ENCODE measurements around the gene KRTAP10-4. TPM values are rescaled to one million over a fixed set of nuclear protein-coding genes. Genes with fewer than 3 reads are reported as not detected.

KRTAP10-4 gene
- total RNA-seq, 1 donor from 2014 or later: not detected

- Histone ChIP-seq H3K4me3 (ENCODE audit: low read depth, low read length) (no peak overlapping the region), H3K27me3 (ENCODE audit: control insufficient read depth, insufficient read depth, low read length) (no peaks in the 10 kb centered on the region), H3K36me3 (ENCODE audit: control insufficient read depth, insufficient read depth, low read length) (no peaks in the 10 kb centered on the region)
- DNase-seq (ENCODE audit: low read depth) (no peak), FAIRE-seq (no peak)
- TF ChIP-seq CTCF (IDR thresholded peaks at IDR 0.05; ENCODE audit: insufficient read depth, low read length, severe bottlenecking): no peak
These were observed 41.9 kb downstream of the KRTAP10-4 start for GRCh38 chr21:44615466-44615865.

- H3K36me3 ChIP-seq (ENCODE audit: control insufficient read depth, insufficient read depth, low read length): no peaks in the 10 kb centered on the region
- H3K27me3 ChIP-seq (ENCODE audit: control insufficient read depth, insufficient read depth, low read length): no peaks in the 10 kb centered on the region
- H3K4me3 ChIP-seq (ENCODE audit: low read depth, low read length): no peak overlapping the region
- no peak for DNase-seq (ENCODE audit: low read depth)
- no peak for FAIRE-seq
- TF ChIP-seq CTCF (IDR thresholded peaks at IDR 0.05; ENCODE audit: insufficient read depth, low read length, severe bottlenecking): no peak
These were observed 42.5 kb downstream of the KRTAP10-4 start for GRCh38 chr21:44615911-44616590.

GRCh38 chr21:44616591-44616926 is 43.0 kb downstream of the KRTAP10-4 start:
- no peak for FAIRE-seq
- H3K27me3 ChIP-seq (ENCODE audit: control insufficient read depth, insufficient read depth, low read length): no peaks in the 10 kb centered on the region
- H3K4me3 ChIP-seq (ENCODE audit: low read depth, low read length): no peak overlapping the region
- no peak for TF ChIP-seq CTCF (IDR thresholded peaks at IDR 0.05; ENCODE audit: insufficient read depth, low read length, severe bottlenecking)
- H3K36me3 ChIP-seq (ENCODE audit: control insufficient read depth, insufficient read depth, low read length): no peaks in the 10 kb centered on the region
- DNase-seq (ENCODE audit: low read depth): no peak

GRCh38 chr21:44617071-44617501 is 43.6 kb downstream of the KRTAP10-4 start:
- no peak for TF ChIP-seq CTCF (IDR thresholded peaks at IDR 0.05; ENCODE audit: insufficient read depth, low read length, severe bottlenecking)
- no peak overlapping the region for H3K4me3 ChIP-seq (ENCODE audit: low read depth, low read length)
- H3K27me3 ChIP-seq (ENCODE audit: control insufficient read depth, insufficient read depth, low read length): no peaks in the 10 kb centered on the region
- no peaks in the 10 kb centered on the region for H3K36me3 ChIP-seq (ENCODE audit: control insufficient read depth, insufficient read depth, low read length)
- DNase-seq (ENCODE audit: low read depth) (no peak), FAIRE-seq (no peak)

- no peak for TF ChIP-seq CTCF (IDR thresholded peaks at IDR 0.05; ENCODE audit: insufficient read depth, low read length, severe bottlenecking)
- H3K36me3 ChIP-seq (ENCODE audit: control insufficient read depth, insufficient read depth, low read length): no peaks in the 10 kb centered on the region
- H3K27me3 ChIP-seq (ENCODE audit: control insufficient read depth, insufficient read depth, low read length): no peaks in the 10 kb centered on the region
- no peak overlapping the region for H3K4me3 ChIP-seq (ENCODE audit: low read depth, low read length)
- FAIRE-seq: no peak
- DNase-seq (ENCODE audit: low read depth): no peak
These were observed 45.0 kb downstream of the KRTAP10-4 start for GRCh38 chr21:44618504-44618903.

GRCh38 chr21:44618909-44619308 is 45.4 kb downstream of the KRTAP10-4 start:
- no peaks in the 10 kb centered on the region for H3K36me3 ChIP-seq (ENCODE audit: control insufficient read depth, insufficient read depth, low read length)
- TF ChIP-seq CTCF (IDR thresholded peaks at IDR 0.05; ENCODE audit: insufficient read depth, low read length, severe bottlenecking): no peak
- no peak for DNase-seq (ENCODE audit: low read depth)
- no peak overlapping the region for H3K4me3 ChIP-seq (ENCODE audit: low read depth, low read length)
- FAIRE-seq: no peak
- H3K27me3 ChIP-seq (ENCODE audit: control insufficient read depth, insufficient read depth, low read length): no peaks in the 10 kb centered on the region

Measured in bronchial epithelial cell (primary cell).